SIG-M5 treated with dmso at 0.1 percent for 504 hours (cell line): ENCODE results near the gene KMT2D.
A peak's percentile ranks its signal among the peaks of the same experiment; 100 is the strongest.

Experiments
- DNase-seq: peaks from one replicate; lab custom pipeline; 2025; ENCODE audit not compliant: unreplicated experiment; lab: John Stamatoyannopoulos, UW

Gene KMT2D

DNA sequence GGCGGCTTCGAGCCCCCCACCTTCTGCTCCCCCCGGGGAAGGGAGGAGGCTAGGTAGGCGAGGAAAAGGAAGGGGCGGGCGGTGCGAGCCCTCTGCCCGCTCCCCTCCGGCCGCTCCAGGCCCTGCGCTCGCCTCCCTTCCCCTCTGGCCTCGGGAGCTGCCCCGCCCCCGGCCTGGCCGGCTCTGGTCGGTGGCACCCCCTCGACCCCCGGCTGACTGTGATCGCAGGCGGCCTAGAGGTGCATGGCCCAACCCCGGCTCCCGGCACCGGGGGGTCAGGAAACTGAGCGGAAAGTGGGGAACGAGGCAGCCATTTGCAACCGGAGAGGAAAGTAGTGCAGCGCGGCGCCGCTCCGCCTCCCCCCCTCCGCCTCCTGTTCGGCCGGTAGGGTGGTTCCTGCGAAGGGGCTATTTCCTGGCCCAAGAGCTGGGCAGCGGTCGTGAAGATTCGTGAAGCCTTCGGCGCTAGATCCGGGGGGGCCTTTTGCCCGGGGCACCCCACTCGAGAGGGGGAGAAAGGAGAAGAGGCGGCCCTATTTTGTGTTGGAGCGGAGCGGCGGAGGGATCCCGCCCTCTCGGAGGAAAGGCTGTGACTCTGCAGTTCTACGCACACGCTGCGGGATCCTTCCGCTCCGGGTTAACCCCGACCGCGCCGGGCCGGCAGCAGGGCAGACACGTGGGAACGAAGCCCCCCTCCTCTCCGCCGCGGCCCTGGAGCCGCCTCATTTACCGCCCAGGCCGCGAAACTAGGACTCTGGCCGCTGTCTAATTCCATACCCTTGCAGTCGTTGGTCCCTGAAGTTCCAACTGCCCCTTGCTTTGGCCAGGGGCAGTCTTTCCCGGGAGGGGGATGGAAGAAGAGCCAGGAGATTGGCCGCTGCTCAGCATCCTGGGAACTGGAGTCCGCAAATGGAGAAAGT is at the start of gene KMT2D:
TSS of gene KMT2D (minus strand) at position 558 of the 920 bp plus-strand sequence. CDS start 5,470 bp downstream, outside the sequence.
- peak; percentile 96 for DNase-seq

DNA sequence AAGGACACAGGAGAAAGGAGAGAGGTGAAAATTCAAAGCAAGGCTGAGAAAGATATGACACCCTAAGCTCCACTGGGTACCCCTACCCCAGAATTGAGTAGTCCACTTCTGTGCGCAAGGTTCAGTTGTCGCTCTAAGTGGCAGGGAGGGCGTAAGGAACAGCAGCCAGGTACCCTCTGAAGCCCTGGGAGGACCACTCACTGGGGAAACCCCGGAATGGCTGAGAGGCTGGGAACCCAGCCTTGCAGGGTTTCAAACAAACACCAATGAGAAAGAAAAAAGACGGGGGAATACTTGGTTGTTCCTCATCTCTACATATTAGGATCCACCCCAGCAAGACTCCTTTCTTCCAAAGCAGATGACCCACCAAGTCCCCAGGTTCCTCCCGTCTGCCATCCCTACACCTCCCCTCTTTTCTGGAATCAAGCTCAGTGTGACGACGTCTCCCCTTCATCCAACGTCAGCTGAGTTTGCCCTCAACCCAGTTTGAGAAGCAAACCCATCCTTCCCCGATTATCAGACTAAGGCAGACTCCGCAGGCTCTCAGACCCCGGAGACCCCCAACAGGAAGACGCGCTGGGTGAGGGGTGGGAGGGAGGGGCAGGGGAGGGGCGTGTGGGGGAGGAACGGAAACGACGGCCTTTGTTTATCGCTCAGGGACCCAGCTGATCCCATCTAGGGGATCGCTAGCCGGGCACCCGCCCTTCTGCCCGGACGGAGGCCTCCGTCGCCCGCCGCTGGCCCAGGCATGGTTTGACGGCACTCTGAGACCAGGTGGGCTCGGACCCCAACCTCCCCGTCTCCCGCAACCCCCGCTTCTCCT is 49.3 kb upstream of the KMT2D start:
- DNase-seq: no peak

- peak; percentile 75 for DNase-seq
Measured at GRCh38 chr12:49108958-49109404, 48.4 kb upstream of the KMT2D start.

DNA sequence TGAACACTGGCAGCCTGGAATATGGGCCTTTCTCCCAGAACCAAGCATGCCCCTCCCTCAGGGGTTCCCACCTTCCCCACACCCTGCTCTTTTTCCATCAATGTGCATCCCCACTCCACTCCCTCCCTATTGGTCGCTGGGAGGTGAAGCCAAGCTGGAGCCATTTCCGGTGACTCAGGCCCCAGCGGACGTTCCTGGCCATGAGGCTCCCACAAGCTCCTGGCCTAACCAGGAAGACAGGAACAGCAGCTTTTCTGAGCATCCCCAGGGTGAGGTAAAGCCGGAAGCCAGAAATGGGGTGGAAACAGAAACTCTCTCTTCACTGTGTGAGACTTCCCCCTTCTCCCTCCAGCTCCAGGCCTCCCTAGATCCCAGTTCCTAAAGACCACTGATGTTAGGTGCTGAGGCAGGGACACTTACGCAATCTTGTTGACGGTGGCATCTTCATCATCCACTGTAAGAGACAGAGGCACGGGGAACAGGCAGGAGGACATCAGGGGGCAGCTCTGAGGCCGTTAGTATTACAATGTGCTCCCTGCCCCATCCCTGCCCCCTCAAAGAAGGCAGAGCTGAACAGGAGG is 45.0 kb upstream of the KMT2D start:
- no peak for DNase-seq

DNA sequence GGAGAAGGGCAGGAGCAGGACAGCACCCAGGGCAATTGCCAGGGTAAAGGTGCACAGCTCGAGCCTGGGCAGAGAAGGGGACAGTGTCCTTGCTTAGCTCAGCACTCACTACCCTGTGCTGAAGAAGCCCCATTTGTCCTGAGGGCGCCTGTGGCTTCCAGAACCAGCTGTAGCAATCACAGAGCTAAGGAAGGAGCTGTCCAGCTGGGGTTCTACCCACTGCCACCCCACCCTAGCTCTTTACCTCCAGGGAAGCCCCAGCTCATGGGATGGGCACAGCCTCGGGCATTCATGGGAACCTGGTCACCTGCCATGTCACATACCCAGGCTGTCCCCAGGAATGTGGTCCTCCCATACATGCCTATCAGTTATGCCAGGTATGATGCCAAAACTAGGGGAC is 44.2 kb upstream of the KMT2D start:
- DNase-seq: no peak

- DNase-seq: no peak
Measured at GRCh38 chr12:49100380-49100779, 39.8 kb upstream of the KMT2D start.

DNA sequence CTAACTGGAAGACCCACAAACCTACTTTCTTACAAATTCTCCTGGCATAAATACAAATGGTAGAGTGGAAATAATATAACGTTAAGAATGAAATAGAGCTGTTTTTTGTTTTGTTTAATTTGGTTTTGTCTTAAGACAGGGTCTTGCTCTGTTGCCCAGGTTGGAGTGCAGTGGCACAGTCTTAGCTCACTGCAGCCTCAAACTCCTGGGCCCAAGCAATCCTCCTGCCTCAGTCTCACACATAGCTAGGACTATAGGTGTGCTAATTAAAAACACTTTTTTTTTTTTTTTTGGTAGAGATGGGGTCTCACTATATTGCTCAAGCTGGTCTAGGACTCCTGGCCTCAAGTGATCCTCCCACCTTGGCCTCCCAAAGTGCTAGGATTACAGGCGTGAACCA is 38.1 kb upstream of the KMT2D start:
- DNase-seq: no peak

DNA sequence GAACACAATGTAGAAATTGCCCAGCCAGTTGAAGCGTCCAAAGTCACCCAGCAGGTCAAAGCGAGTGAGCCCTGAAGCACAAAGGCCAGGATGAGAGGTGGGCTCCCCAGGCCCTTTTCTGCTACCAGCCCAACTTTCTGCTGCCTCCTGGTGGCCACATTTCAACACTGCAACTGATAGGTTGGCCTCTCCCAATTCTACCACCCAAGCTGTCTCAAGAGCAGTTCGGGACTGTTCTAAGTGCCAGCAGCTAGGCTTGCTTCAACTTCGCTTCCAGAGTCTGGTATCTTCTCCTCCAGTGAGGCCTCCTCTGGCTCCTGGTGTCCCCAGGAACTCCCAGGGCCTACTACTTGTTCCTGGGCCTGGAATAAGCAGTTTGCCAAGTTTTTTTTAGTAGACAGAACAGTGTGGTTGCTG is 37.4 kb upstream of the KMT2D start:
- peak; percentile 56 for DNase-seq

- DNase-seq: no peak
Measured at GRCh38 chr12:49097381-49097780, 36.8 kb upstream of the KMT2D start.

- DNase-seq: no peak
Measured at GRCh38 chr12:49094975-49095365, 34.4 kb upstream of the KMT2D start.

- no peak for DNase-seq
Measured at GRCh38 chr12:49094160-49094974, 33.8 kb upstream of the KMT2D start, which contains the start of gene DHH. DHH (minus strand) TSS chr12:49094801; CDS start chr12:49094512, 289 bp downstream.

DNA sequence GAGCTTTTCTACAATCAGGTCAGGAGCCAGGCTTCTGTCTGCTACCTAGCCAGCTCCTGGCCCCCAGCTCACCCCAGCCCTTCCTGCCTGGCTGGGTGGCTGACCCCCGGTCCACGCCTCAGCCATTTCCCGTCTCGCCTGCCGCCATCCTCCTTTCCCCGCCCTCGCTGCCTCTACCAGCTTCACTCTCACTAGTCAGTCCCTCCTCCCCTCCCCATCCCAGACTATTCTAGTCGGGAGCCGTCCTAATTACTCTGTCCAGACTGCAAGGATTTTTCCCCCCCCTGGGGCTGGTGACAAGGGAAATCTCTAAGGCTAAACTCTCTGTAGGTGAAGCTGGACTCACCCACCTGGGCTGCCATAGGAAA is 33.2 kb upstream of the KMT2D start:
- DNase-seq: no peak

- DNase-seq: no peak
Measured at GRCh38 chr12:49092816-49093406, 32.3 kb upstream of the KMT2D start.

GRCh38 chr12:49092086-49092815 is 31.7 kb upstream of the KMT2D start:
- DNase-seq: peak; percentile 45

DNA sequence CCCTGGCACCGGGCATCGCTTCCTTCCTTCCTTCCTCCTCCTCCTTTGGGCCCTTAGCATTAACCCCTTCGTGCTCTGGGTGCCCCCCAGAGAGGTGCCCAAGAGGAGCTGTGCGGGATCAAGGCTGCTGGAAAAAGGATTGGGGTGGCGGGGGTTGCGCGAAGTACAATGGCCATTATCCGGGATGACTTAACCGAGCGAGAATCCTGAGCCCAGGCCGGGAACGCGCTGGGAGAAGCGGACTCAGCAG is 31.2 kb upstream of the KMT2D start:
- no peak for DNase-seq

GRCh38 chr12:49091056-49091835 is 30.7 kb upstream of the KMT2D start:
- DNase-seq: no peak

DNA sequence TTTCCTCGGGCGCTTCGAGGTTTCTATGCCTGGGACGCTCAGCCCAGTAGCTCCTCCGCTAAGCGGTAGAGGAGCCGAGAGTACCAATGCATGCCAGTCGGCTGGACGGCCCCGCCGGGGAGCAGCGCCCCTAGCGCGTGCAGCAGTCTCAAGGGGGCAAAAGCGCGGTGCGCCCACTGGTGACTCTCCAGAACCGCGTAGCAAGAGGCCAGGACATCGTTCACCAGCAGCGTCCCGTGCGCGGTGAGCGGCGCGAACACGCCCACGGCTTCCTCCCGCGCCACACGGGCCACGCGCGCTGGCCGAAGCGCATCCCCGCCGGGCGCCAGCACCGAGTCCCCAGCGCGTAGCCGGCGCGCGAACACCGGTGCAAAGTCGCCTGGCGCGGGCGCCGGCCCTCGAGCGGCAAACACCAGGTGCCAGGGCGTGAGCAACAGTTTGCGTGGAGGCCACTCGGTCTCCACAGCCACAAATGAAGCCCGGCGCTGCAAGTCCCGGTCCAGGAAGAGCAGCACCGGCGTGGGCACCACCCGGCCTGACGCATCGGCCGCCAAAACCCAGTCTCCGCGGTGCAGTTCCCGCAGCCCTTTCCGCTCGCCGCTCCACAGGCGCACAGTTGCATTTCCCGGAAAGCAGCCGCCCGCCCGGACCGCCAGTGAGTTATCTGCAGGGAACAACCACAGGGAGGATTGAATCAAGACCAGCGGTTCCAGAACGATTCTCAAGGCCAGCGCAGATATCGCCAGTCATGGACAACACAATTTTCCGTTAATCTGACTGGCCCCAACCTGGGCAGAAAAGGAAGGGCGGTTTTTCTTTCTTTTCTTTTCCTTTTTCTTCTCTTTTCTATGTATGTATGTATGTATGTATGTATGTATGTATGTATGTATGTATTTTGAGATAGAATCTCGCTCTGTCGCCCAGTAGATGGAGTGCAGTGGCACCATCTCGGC is 29.5 kb upstream of the KMT2D start:
- DNase-seq: peak; percentile 31

- no peak for DNase-seq
Measured at GRCh38 chr12:49088932-49089330, 28.3 kb upstream of the KMT2D start.
